HG02840 (cell line): ENCODE measurements around the gene CD276.
"Not testable (repeated sequence)": the region's sequence is repeated elsewhere in the genome, so short reads cannot be mapped to it uniquely, and the experiment has no call there.

ENCODE experiments used
- ATAC-seq: cut with Tn5 transposase; IDR thresholded peaks from one replicate; pipeline ENCODE4 v1.9.1; 2021; ENCODE audit warnings: mild to moderate bottlenecking, moderate library complexity, moderate number of reproducible peaks; ENCODE audit not compliant: unreplicated experiment, low FRiP score

The CD276 gene

GRCh38 chr15:73683257-73683776 lies 866 bp upstream of the CD276 start:
- no peak for ATAC-seq

- ATAC-seq: no peak
These were observed 635 bp downstream of the CD276 start for GRCh38 chr15:73684581-73685455.

- ATAC-seq: no peak
These were observed 1.8 kb downstream of the CD276 start for GRCh38 chr15:73685981-73686380.

GRCh38 chr15:73686781-73687256 lies 2.6 kb downstream of the CD276 start:
- no peak for ATAC-seq

- no peak for ATAC-seq
These were observed 3.2 kb downstream of the CD276 start for GRCh38 chr15:73687351-73687750.

GRCh38 chr15:73688455-73688854 lies 4.3 kb downstream of the CD276 start:
- ATAC-seq: no peak

GRCh38 chr15:73691396-73691795 lies 7.2 kb downstream of the CD276 start:
- ATAC-seq: no peak

- no peak for ATAC-seq
These were observed 10.2 kb downstream of the CD276 start for GRCh38 chr15:73694419-73694818.

- no peak for ATAC-seq
These were observed 11.8 kb downstream of the CD276 start for GRCh38 chr15:73695773-73696640.

- no peak for ATAC-seq
These were observed 12.4 kb downstream of the CD276 start for GRCh38 chr15:73696641-73697001.

GRCh38 chr15:73697033-73697467 lies 12.9 kb downstream of the CD276 start:
- no peak for ATAC-seq

GRCh38 chr15:73699249-73700040 lies 15.3 kb downstream of the CD276 start:
- no peak for ATAC-seq

- ATAC-seq: no peak
These were observed 16.1 kb downstream of the CD276 start for GRCh38 chr15:73700041-73700842.

- not testable (repeated sequence) for ATAC-seq
These were observed 18.4 kb downstream of the CD276 start for GRCh38 chr15:73702311-73703239.

- ATAC-seq: not testable (repeated sequence)
These were observed 19.4 kb downstream of the CD276 start for GRCh38 chr15:73703601-73704000.

- ATAC-seq: not testable (repeated sequence)
These were observed 20.1 kb downstream of the CD276 start for GRCh38 chr15:73704142-73704868.

- ATAC-seq: no peak
These were observed 20.9 kb downstream of the CD276 start for GRCh38 chr15:73704869-73705645.
